Uterus (tissue), 2 donors: Measurements from ENCODE around the gene SMIM38.

Experiments used
- CTCF ChIP-seq, 4 experiments: fragments of 200-600 bp in 2 of 4; fragments of 450-650 bp in 2 of 4; sonication (generic) in 2 of 4; IDR thresholded peaks; one replicate each; pipeline ENCODE4 v1.5.1; 2016 to 2019; ENCODE audit warnings: antibody characterized with exemption in 4 of 4, mild to moderate bottlenecking in 2 of 4, moderate library complexity in 1 of 4
- POLR2A ChIP-seq, 2 donors: fragments of 450-650 bp; IDR thresholded peaks; one replicate each; pipeline ENCODE4 v1.6.1; 2016; ENCODE audit warnings: antibody characterized with exemption in 2 of 2, mild to moderate bottlenecking in 1 of 2, moderate library complexity in 1 of 2

GRCh38 chr11:69122630-69123431 lies 32.9 kb upstream of the SMIM38 start:
- TF ChIP-seq CTCF (IDR thresholded peaks at IDR 0.05): no peak
- no peak for TF ChIP-seq POLR2A (IDR thresholded peaks at IDR 0.05)
